ENCODE results near the gene FOXF1.

DNA sequence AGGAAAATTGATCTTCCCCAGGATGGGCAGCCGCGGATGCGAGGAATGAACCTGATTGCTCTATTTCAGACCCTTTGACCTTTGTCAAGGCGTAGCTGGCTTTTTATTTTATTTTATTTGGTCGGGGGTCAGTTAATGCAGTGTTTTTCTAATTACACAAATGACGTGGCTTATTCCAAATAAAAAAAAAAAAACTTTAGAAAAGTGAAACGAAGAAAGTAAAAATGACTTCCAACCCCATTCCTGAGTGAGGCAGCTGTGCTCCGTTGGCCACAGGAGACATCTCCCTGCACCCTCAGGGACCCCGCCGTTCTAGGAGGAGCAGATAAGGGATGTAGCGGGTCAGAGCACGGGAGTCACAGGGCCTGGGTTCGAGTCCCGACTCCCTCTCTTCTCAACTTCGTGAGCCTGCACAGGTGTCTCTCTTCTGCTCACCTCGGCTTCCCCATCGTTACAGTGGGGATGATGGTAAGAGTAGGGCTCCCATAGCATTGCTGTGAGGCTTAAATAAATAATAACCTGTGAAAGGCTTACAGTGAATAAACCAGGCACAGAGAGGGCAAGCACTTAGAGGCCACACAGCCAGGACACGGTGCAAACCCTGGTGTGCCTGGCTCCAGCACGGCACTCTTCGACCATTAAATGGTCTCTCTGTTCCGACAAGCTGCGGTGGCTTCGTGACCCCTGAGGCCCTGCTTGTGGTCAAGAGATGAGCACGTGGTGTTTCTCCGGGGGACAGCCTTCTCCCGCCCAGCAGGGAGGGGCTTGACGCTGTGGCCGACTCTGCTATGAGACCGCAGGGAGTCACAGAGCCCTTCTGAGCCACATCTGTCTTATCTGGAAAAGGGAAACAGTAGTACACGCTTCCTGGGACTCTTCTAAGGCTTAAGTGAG lies 10.2 kb downstream of the FOXF1 start:
- TF ChIP-seq RFX5 (IDR thresholded peaks at IDR 0.05; ENCODE audit: low read depth, low read length) (no peak), LCORL (IDR thresholded peaks at IDR 0.05) (no peak), LCORL (CRISPR knock-in tag; IDR thresholded peaks at IDR 0.05) (no peak), HCFC1 (IDR thresholded peaks at IDR 0.05; ENCODE audit: low read depth, low read length) (no peak)
- TF ChIP-seq, protein P1, sequence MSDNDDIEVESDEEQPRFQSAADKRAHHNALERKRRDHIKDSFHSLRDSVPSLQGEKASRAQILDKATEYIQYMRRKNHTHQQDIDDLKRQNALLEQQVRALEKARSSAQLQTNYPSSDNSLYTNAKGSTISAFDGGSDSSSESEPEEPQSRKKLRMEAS (IDR thresholded peaks at IDR 0.05) = no peak

Data from HepG2 (cell line).